Right renal pelvis (tissue), 4 donors: ENCODE data around the gene SYNGR1. TPM values are rescaled to one million over a fixed set of nuclear protein-coding genes. Genes with fewer than 3 reads are reported as not detected.
"Not testable (repeated sequence)": the region's sequence is repeated elsewhere in the genome, so short reads cannot be mapped to it uniquely, and the experiment has no call there.

Experiments used
- DNase-seq, 4 donors: peaks; one replicate each; pipeline ENCODE4 v3.0.0-alpha.2; 2013; ENCODE audit warnings: low read depth in 4 of 4, low spot score in 3 of 4, missing footprints in 1 of 4
- polyA plus RNA-seq, 4 donors: library from polyadenylated mRNA; unstranded; fragments of 120-200 nt; gene quantifications; one replicate each; pipeline ENCODE4 v1.2.1, GENCODE V29; 2013; ENCODE audit not compliant: insufficient read length in 4 of 4

SYNGR1 gene
- polyA plus RNA-seq, 4 donors, result 18.7 to 28.3 (median 21.3) TPM

- DNase-seq, result peak in 2 of 4 donors; percentile 58 to 66
Observed at GRCh38 chr22:39316440-39317083, 33.2 kb upstream of the SYNGR1 start.

GRCh38 chr22:39317084-39317774, 32.6 kb upstream of the SYNGR1 start:
- DNase-seq, result no peak

- no peak for DNase-seq
Observed at GRCh38 chr22:39317775-39318506, 31.9 kb upstream of the SYNGR1 start.

- DNase-seq, result no peak
Observed at GRCh38 chr22:39318507-39319283, 31.1 kb upstream of the SYNGR1 start.

- peak; percentile 98 to 99 (median 99) for DNase-seq
Observed at GRCh38 chr22:39319284-39320022, 30.3 kb upstream of the SYNGR1 start, which contains the start of gene RPL3. RPL3 (minus strand) TSS chr22:39319623; CDS start chr22:39319597, 26 bp downstream.

- not testable (repeated sequence) for DNase-seq
Observed at GRCh38 chr22:39320616-39321029, 29.2 kb upstream of the SYNGR1 start.

- DNase-seq, result no peak
Observed at GRCh38 chr22:39325392-39325932, 24.3 kb upstream of the SYNGR1 start.

GRCh38 chr22:39327995-39328754, 21.6 kb upstream of the SYNGR1 start:
- no peak for DNase-seq

GRCh38 chr22:39330553-39330952, 19.2 kb upstream of the SYNGR1 start:
- DNase-seq, result not testable (repeated sequence)

GRCh38 chr22:39332441-39333064, 17.2 kb upstream of the SYNGR1 start:
- no peak for DNase-seq

- DNase-seq, result no peak
Observed at GRCh38 chr22:39336411-39336810, 13.4 kb upstream of the SYNGR1 start.

- not testable (repeated sequence) for DNase-seq
Observed at GRCh38 chr22:39339775-39340174, 10.0 kb upstream of the SYNGR1 start.

GRCh38 chr22:39341179-39341578, 8.6 kb upstream of the SYNGR1 start:
- DNase-seq, result no peak

GRCh38 chr22:39343259-39344045, 6.3 kb upstream of the SYNGR1 start:
- no peak for DNase-seq

- DNase-seq, result no peak
Observed at GRCh38 chr22:39344046-39344390, 5.8 kb upstream of the SYNGR1 start.

GRCh38 chr22:39345231-39345630, 4.6 kb upstream of the SYNGR1 start:
- no peak for DNase-seq

GRCh38 chr22:39348909-39349505, 784 bp upstream of the SYNGR1 start:
- no peak for DNase-seq
